ENCODE measurements around the gene CCDC158.
"Not testable (repeated sequence)": the region's sequence is repeated elsewhere in the genome, so short reads cannot be mapped to it uniquely, and the experiment has no call there.

CCDC158 gene

GRCh38 chr4:76365636-76366035 is 55.3 kb downstream of the CCDC158 start:
- no peak for TF ChIP-seq ZNF274 (IDR thresholded peaks at IDR 0.05; ENCODE audit: low read depth, low read length)
- H3K4me3 ChIP-seq (ENCODE audit: low read length) = no peak overlapping the region

GRCh38 chr4:76364763-76365162 is 56.2 kb downstream of the CCDC158 start:
- no peak overlapping the region for H3K4me3 ChIP-seq (ENCODE audit: low read length)
- no peak for TF ChIP-seq ZNF274 (IDR thresholded peaks at IDR 0.05; ENCODE audit: low read depth, low read length)

- no peak for TF ChIP-seq ZNF274 (IDR thresholded peaks at IDR 0.05; ENCODE audit: low read depth, low read length)
Measured at GRCh38 chr4:76363556-76364290, 57.2 kb downstream of the CCDC158 start.

GRCh38 chr4:76361689-76362412 is 59.1 kb downstream of the CCDC158 start:
- no peak overlapping the region for H3K4me3 ChIP-seq (ENCODE audit: low read length)
- no peak for TF ChIP-seq ZNF274 (IDR thresholded peaks at IDR 0.05; ENCODE audit: low read depth, low read length)

More at GRCh38 chr4:76363556-76364290, 57.2 kb downstream of the CCDC158 start:
- H3K4me3 ChIP-seq (ENCODE audit: low read length) = no peak overlapping the region

- H3K4me3 ChIP-seq (ENCODE audit: low read length) = not testable (repeated sequence)
Measured at GRCh38 chr4:76359881-76360466, 61.0 kb downstream of the CCDC158 start.

- no peak for TF ChIP-seq ZNF274 (IDR thresholded peaks at IDR 0.05; ENCODE audit: low read depth, low read length)
- H3K4me3 ChIP-seq (ENCODE audit: low read length) = no peak overlapping the region
Measured at GRCh38 chr4:76357981-76358380, 63.0 kb downstream of the CCDC158 start.

- no peak overlapping the region for H3K4me3 ChIP-seq (ENCODE audit: low read length)
- TF ChIP-seq ZNF274 (IDR thresholded peaks at IDR 0.05; ENCODE audit: low read depth, low read length) = no peak
Measured at GRCh38 chr4:76354517-76355473, 66.1 kb downstream of the CCDC158 start.

GRCh38 chr4:76342803-76343202 is 78.1 kb downstream of the CCDC158 start:
- H3K4me3 ChIP-seq (ENCODE audit: low read length) = no peak overlapping the region
- TF ChIP-seq ZNF274 (IDR thresholded peaks at IDR 0.05; ENCODE audit: low read depth, low read length) = no peak

- no peak for TF ChIP-seq ZNF274 (IDR thresholded peaks at IDR 0.05; ENCODE audit: low read depth, low read length)
- H3K4me3 ChIP-seq (ENCODE audit: low read length) = no peak overlapping the region
Measured at GRCh38 chr4:76342191-76342590, 78.8 kb downstream of the CCDC158 start.

GRCh38 chr4:76341063-76341462 is 79.9 kb downstream of the CCDC158 start:
- no peak overlapping the region for H3K4me3 ChIP-seq (ENCODE audit: low read length)
- no peak for TF ChIP-seq ZNF274 (IDR thresholded peaks at IDR 0.05; ENCODE audit: low read depth, low read length)

- no peak overlapping the region for H3K4me3 ChIP-seq (ENCODE audit: low read length)
- TF ChIP-seq ZNF274 (IDR thresholded peaks at IDR 0.05; ENCODE audit: low read depth, low read length) = no peak
Measured at GRCh38 chr4:76339364-76339763, 81.6 kb downstream of the CCDC158 start.

GRCh38 chr4:76334885-76335284 is 86.1 kb downstream of the CCDC158 start:
- H3K4me3 ChIP-seq (ENCODE audit: low read length) = no peak overlapping the region
- TF ChIP-seq ZNF274 (IDR thresholded peaks at IDR 0.05; ENCODE audit: low read depth, low read length) = no peak

- H3K4me3 ChIP-seq (ENCODE audit: low read length) = no peak overlapping the region
- no peak for TF ChIP-seq ZNF274 (IDR thresholded peaks at IDR 0.05; ENCODE audit: low read depth, low read length)
Measured at GRCh38 chr4:76326515-76326914, 94.4 kb downstream of the CCDC158 start.

GRCh38 chr4:76325072-76325471 is 95.9 kb downstream of the CCDC158 start:
- no peak overlapping the region for H3K4me3 ChIP-seq (ENCODE audit: low read length)
- no peak for TF ChIP-seq ZNF274 (IDR thresholded peaks at IDR 0.05; ENCODE audit: low read depth, low read length)

All from GM08714 (cell line).